Endothelial cell of umbilical vein (primary cell): ENCODE results near the gene USP30. TPM values are rescaled to one million over a fixed set of nuclear protein-coding genes. Genes with fewer than 3 reads are reported as not detected.

ENCODE experiments used
- BruUV-seq: library from RNA; stranded (reverse); fragments of 400-500 nt; replicated peaks from 2 replicates; lab custom pipeline; 2021; lab: Mats Ljungman, UMichigan
- CTCF ChIA-PET: fragments of 300-600, 350-600 bp; sonication (Branson Sonifier 250); formaldehyde crosslinking; loops from one replicate; lab custom pipeline; 2021; ENCODE audit warnings: antibody characterized with exemption, inconsistent platforms; lab: Charles Lee
- POLR2A ChIA-PET: fragments of 300-600, 350-600 bp; sonication (Branson Sonifier 250); formaldehyde crosslinking; loops from one replicate; lab custom pipeline; 2021; ENCODE audit warnings: antibody characterized with exemption, inconsistent platforms; lab: Charles Lee
- DNase-seq: peaks from one replicate; pipeline ENCODE4 v3.0.0-alpha.2; 2011; ENCODE audit warnings: low read depth, low spot score
- FAIRE-seq: peaks from 2 replicates; lab custom pipeline; 2011; peaks lifted over from hg19 to GRCh38; lab: Jason Lieb, UNC
- H2AFZ ChIP-seq: 2 replicates; pipeline ENCODE4 v1.6.0; 2012; ENCODE audit warnings: low read depth, low read length, control low read depth, inconsistent platforms
- H3K27ac ChIP-seq: 2 replicates; pipeline ENCODE4 v1.5.1; 2011; ENCODE audit warnings: low read depth, mild to moderate bottlenecking, control low read depth, low read length, moderate library complexity; ENCODE audit not compliant: insufficient read depth
- H3K27me3 ChIP-seq, 2 experiments: 2 replicates each; pipeline versions ENCODE4 v1.6.0 to v1.6.1; 2011; ENCODE audit warnings: low read length in 2 of 2, mixed read lengths in 1 of 2; ENCODE audit not compliant: control insufficient read depth in 2 of 2, insufficient read depth in 2 of 2
- H3K36me3 ChIP-seq, 2 experiments: 2 replicates in 1 of 2; 3 replicates in 1 of 2; pipeline ENCODE4 v1.5.1; 2011; ENCODE audit warnings: low read length in 2 of 2, mild to moderate bottlenecking in 1 of 2, moderate library complexity in 1 of 2; ENCODE audit not compliant: control insufficient read depth in 2 of 2, insufficient read depth in 2 of 2; ENCODE audit errors: extremely low read depth in 1 of 2
- H3K4me1 ChIP-seq: 3 replicates; pipeline ENCODE4 v1.5.1; 2011; ENCODE audit warnings: mild to moderate bottlenecking, low read length; ENCODE audit not compliant: control insufficient read depth, insufficient read depth; ENCODE audit errors: extremely low read depth
- H3K4me2 ChIP-seq: 2 replicates; pipeline ENCODE4 v1.6.1; 2011; ENCODE audit warnings: low read length, control low read depth, mixed read lengths; ENCODE audit not compliant: insufficient read depth
- H3K4me3 ChIP-seq, 3 experiments: fragments of 200-600 bp in 1 of 3; sonication (generic), shearing (Covaris generic) in 1 of 3; replicated peaks in 1 of 3; 2 replicates each; pipeline ENCODE4 v1.5.1; 2011 to 2016; ENCODE audit warnings: control low read depth in 3 of 3, low read length in 3 of 3, mild to moderate bottlenecking in 2 of 3, inconsistent platforms in 1 of 3, low read depth in 1 of 3, moderate library complexity in 1 of 3; ENCODE audit not compliant: insufficient read depth in 1 of 3
- H3K79me2 ChIP-seq: 2 replicates; pipeline ENCODE4 v1.6.0; 2012; ENCODE audit warnings: low read length, inconsistent platforms; ENCODE audit not compliant: control insufficient read depth, insufficient read depth
- H3K9ac ChIP-seq: replicated peaks from 2 replicates; pipeline ENCODE3; 2011; ENCODE audit warnings: low read length, control low read depth; ENCODE audit not compliant: insufficient read depth; ENCODE audit errors: extremely low read depth
- H3K9me1 ChIP-seq: replicated peaks from 3 replicates; pipeline ENCODE4 v1.6.0; 2011; ENCODE audit warnings: mild to moderate bottlenecking, low read length; ENCODE audit not compliant: control insufficient read depth, insufficient read depth; ENCODE audit errors: extremely low read depth
- H3K9me3 ChIP-seq: replicated peaks from 2 replicates; pipeline ENCODE4 v1.5.1; 2012; ENCODE audit warnings: low read length, inconsistent platforms; ENCODE audit not compliant: control insufficient read depth, insufficient read depth
- H4K20me1 ChIP-seq: replicated peaks from 2 replicates; pipeline ENCODE3; 2011; ENCODE audit warnings: mild to moderate bottlenecking, low read length; ENCODE audit not compliant: control insufficient read depth, insufficient read depth; ENCODE audit errors: extremely low read depth
- CTCF ChIP-seq, 2 donors: IDR thresholded peaks; 1 replicate in 1 of 2; 2 replicates in 1 of 2; pipeline ENCODE4 v1.5.1; 2011; ENCODE audit warnings: low read length in 2 of 2, mild to moderate bottlenecking in 2 of 2, moderate library complexity in 2 of 2, control low read depth in 1 of 2, inconsistent platforms in 1 of 2, low read depth in 1 of 2; ENCODE audit not compliant: insufficient read depth in 1 of 2; ENCODE audit errors: extremely low read depth in 1 of 2
- EZH2 ChIP-seq: IDR thresholded peaks from 2 replicates; pipeline ENCODE4 v1.6.1; 2012; ENCODE audit warnings: borderline replicate concordance, low read depth, mild to moderate bottlenecking, moderate library complexity, low read length, inconsistent platforms; ENCODE audit not compliant: severe bottlenecking
- FOS ChIP-seq: IDR thresholded peaks from 2 replicates; pipeline ENCODE4 v1.6.1; 2011; ENCODE audit warnings: mild to moderate bottlenecking, low read length, moderate library complexity, borderline replicate concordance; ENCODE audit not compliant: insufficient read depth
- GATA2 ChIP-seq: IDR thresholded peaks from 2 replicates; pipeline ENCODE4 v1.7.0; 2011; ENCODE audit warnings: low read depth, mild to moderate bottlenecking, moderate library complexity, mixed read lengths, low read length; ENCODE audit not compliant: insufficient read length, insufficient read depth
- JUN ChIP-seq: IDR thresholded peaks from 2 replicates; pipeline ENCODE4 v1.6.1; 2011; ENCODE audit warnings: borderline replicate concordance, low read depth; ENCODE audit not compliant: insufficient read length, insufficient read depth
- MAX ChIP-seq: IDR thresholded peaks from 2 replicates; pipeline ENCODE4 v1.6.1; 2011; ENCODE audit not compliant: insufficient read depth, insufficient read length
- MYC ChIP-seq: IDR thresholded peaks from one replicate; pipeline ENCODE4 v1.6.1; 2011; ENCODE audit warnings: mild to moderate bottlenecking, low read depth, low read length
- POLR2A ChIP-seq: IDR thresholded peaks from 2 replicates; pipeline ENCODE4 v1.6.1; 2012; ENCODE audit warnings: low read depth, mild to moderate bottlenecking, control low read depth, low read length
- POLR2AphosphoS5 ChIP-seq: IDR thresholded peaks from 2 replicates; pipeline ENCODE4 v1.6.1; 2012; ENCODE audit warnings: low read depth, mild to moderate bottlenecking, control low read depth, low read length, moderate library complexity; ENCODE audit not compliant: insufficient read depth
- dilution Hi-C: fragments of 300-500 bp; cut with MboI; formaldehyde crosslinking; loops from one replicate; pipeline ENCODE4 v1.15.0; 2019; ENCODE audit warnings: low sequenced_read_pairs; ENCODE audit not compliant: extremely low pct_ligation_motif_present
- intact Hi-C: fragments of 100-400 bp; cut with micrococcal nuclease; formaldehyde crosslinking; loops from one replicate; pipeline ENCODE4 v1.10.0; 2022
- polyA plus RNA-seq, 4 experiments: library from polyadenylated mRNA; depleted of rRNA in 3 of 4; stranded (reverse) in 3 of 4; unstranded in 1 of 4; fragments of >200 nt; gene quantifications; 2 replicates each; pipeline versions ENCODE4 v1.2.1 to v1.2.3, GENCODE V29; 2011 to 2012; ENCODE audit warnings: missing spikeins in 1 of 4
- total RNA-seq: library from RNA; stranded (reverse); gene quantifications from 2 replicates; pipeline ENCODE4 v1.2.3, GENCODE V29; 2021

The USP30 gene
- total and polyA plus RNA-seq, 2 donors (not counting 3 experiments of a cell fraction or from before 2014, with no cell fraction given): 14.2 to 24.3 TPM

- DNase-seq (no peak), FAIRE-seq (no peak)
- Histone ChIP-seq H3K9ac (no peak overlapping the region), H3K9me1 (no peaks in the 10 kb centered on the region), H3K27ac (no peak overlapping the region), H3K36me3 (no peaks in the 10 kb centered on the region), H3K4me1 (no peaks in the 10 kb centered on the region), H3K79me2 (no peaks in the 10 kb centered on the region), H2AFZ (no peak overlapping the region), H3K4me2 (no peak overlapping the region), H3K27me3 (no peaks in the 10 kb centered on the region), H4K20me1 (no peaks in the 10 kb centered on the region), H3K9me3 (no peaks in the 10 kb centered on the region), H3K4me3 (no peak overlapping the region)
- TF ChIP-seq CTCF (IDR thresholded peaks at IDR 0.05; ENCODE audit: extremely low read depth in 1 of 2, insufficient read depth in 1 of 2, low read depth in 1 of 2, low read length in 2 of 2) (no peak), POLR2A (no peak), JUN (no peak)
- ChIA-PET POLR2A (no interaction called here), CTCF (no interaction called here)
- intact Hi-C loops: no loop called here
- BruUV-seq: no TSS peak
- dilution Hi-C loops: no loop called here
Observed at GRCh38 chr12:109126784-109127183, 74.4 kb downstream of the USP30 start.

- H3K9me1 ChIP-seq: no peaks in the 10 kb centered on the region
- FAIRE-seq (no peak), DNase-seq (no peak)
- intact Hi-C loops (no loop called here), dilution Hi-C loops (no loop called here)
- no peak overlapping the region for H3K9ac ChIP-seq
- no peaks in the 10 kb centered on the region for H3K79me2 ChIP-seq
- no peaks in the 10 kb centered on the region for H3K4me1 ChIP-seq
- H3K4me2 ChIP-seq: no peak overlapping the region
- ChIA-PET POLR2A (no interaction called here), CTCF (interaction anchor here (1.3 kb wide), 2 partner anchors 16 to 270 kb away, joined by 3 to 8 read pairs; no protein-coding TSS in a partner anchor)
- H3K27ac ChIP-seq: no peak overlapping the region
- TF ChIP-seq EZH2 (no peak), POLR2AphosphoS5 (no peak), POLR2A (no peak), CTCF (IDR thresholded peaks at IDR 0.05; ENCODE audit: extremely low read depth in 1 of 2, insufficient read depth in 1 of 2, low read depth in 1 of 2, low read length in 2 of 2) (no peak), GATA2 (no peak), MAX (no peak), MYC (no peak), JUN (no peak), FOS (no peak)
- no TSS peak for BruUV-seq
- no peak overlapping the region for H3K4me3 ChIP-seq
- no peaks in the 10 kb centered on the region for H3K36me3 ChIP-seq
- no peak overlapping the region for H2AFZ ChIP-seq
- H3K9me3 ChIP-seq: no peaks in the 10 kb centered on the region
- H4K20me1 ChIP-seq: no peaks in the 10 kb centered on the region
- no peaks in the 10 kb centered on the region for H3K27me3 ChIP-seq
Observed at GRCh38 chr12:109127533-109128242, 75.3 kb downstream of the USP30 start.
